Kidney epithelial cell (primary cell): Measurements from ENCODE around the gene GPR152. TPM values are rescaled to one million over a fixed set of nuclear protein-coding genes. Genes with fewer than 3 reads are reported as not detected.
A peak's percentile ranks its signal among the peaks of the same experiment; 100 is the strongest.
"Not testable (repeated sequence)": the region's sequence is repeated elsewhere in the genome, so short reads cannot be mapped to it uniquely, and the experiment has no call there.

Experiments
- DNase-seq: peaks from one replicate; pipeline ENCODE4 v3.0.0-alpha.2; 2010; ENCODE audit warnings: low read depth
- H3K27me3 ChIP-seq: 2 replicates; pipeline ENCODE4 v1.6.0; 2011; ENCODE audit warnings: low read length; ENCODE audit not compliant: control insufficient read depth, insufficient read depth
- H3K36me3 ChIP-seq: 2 replicates; pipeline ENCODE4 v1.5.1; 2011; ENCODE audit warnings: low read length; ENCODE audit not compliant: control insufficient read depth, insufficient read depth
- H3K4me3 ChIP-seq: 2 replicates; pipeline ENCODE4 v1.5.1; 2011; ENCODE audit warnings: low read depth, mild to moderate bottlenecking, control low read depth, low read length
- CTCF ChIP-seq: IDR thresholded peaks from 2 replicates; pipeline ENCODE4 v1.5.1; 2011; ENCODE audit warnings: mild to moderate bottlenecking, moderate library complexity, low read length, control low read depth, inconsistent platforms; ENCODE audit not compliant: insufficient read depth, poor library complexity, severe bottlenecking
- total RNA-seq: library from RNA; depleted of rRNA; stranded (reverse); fragments of >200 nt; gene quantifications from 2 replicates; pipeline ENCODE4 v1.2.3, GENCODE V29; 2015

GPR152 gene
- total RNA-seq, 1 donor from 2014 or later: not detected

- Histone ChIP-seq H3K4me3 (no peak overlapping the region), H3K27me3 (no peaks in the 10 kb centered on the region), H3K36me3 (no peaks in the 10 kb centered on the region)
- no peak for TF ChIP-seq CTCF
- no peak for DNase-seq
These were observed 20.9 kb downstream of the GPR152 start for GRCh38 chr11:67431346-67432249.

GRCh38 chr11:67429722-67430121, 22.8 kb downstream of the GPR152 start:
- no peak for DNase-seq
- TF ChIP-seq CTCF: no peak
- Histone ChIP-seq H3K36me3 (no peaks in the 10 kb centered on the region), H3K27me3 (no peaks in the 10 kb centered on the region), H3K4me3 (no peak overlapping the region)

- H3K36me3 ChIP-seq: no peaks in the 10 kb centered on the region
- no peak for DNase-seq
- peak overlapping the region; percentile 64 for H3K4me3 ChIP-seq
- TF ChIP-seq CTCF: no peak
- no peaks in the 10 kb centered on the region for H3K27me3 ChIP-seq
These were observed 23.4 kb downstream of the GPR152 start for GRCh38 chr11:67429038-67429668.

- no peak for TF ChIP-seq CTCF
- Histone ChIP-seq H3K4me3 (peak within 1 kb of the TSS; percentile 64), H3K27me3 (no peaks in the 10 kb centered on the region), H3K36me3 (no peaks in the 10 kb centered on the region)
- DNase-seq: peak; percentile 79
These were observed 24.2 kb downstream of the GPR152 start, which contains the start of gene RPS6KB2 for GRCh38 chr11:67428052-67429001. RPS6KB2 (plus strand) TSS chr11:67428494; CDS start chr11:67428546, 52 bp downstream.

DNA sequence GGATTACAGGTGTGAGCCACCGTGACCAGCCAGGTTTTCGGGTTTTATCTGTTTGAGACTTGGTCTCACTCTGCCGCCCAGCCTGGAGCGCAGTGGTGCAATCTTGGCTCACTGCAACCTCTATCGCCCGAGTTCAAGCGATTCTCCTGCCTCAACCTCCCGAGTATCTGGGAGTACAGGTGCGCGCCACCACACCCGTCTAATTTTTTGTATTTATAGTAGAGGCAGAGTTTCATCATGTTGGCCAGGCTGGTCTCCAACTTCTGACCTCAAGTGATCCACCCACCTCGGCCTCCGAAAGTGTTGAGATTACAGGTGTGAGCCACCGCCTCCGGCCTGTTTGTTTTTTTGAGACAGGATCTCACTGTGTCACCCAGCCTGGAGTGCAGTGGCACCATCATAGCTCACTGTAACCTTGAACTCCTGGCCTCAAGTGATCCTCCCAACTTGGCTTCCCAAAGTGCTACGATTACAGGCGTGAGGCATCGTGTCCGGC, 25.1 kb downstream of the GPR152 start:
- not testable (repeated sequence) for DNase-seq, H3K27me3 ChIP-seq, H3K36me3 ChIP-seq
- H3K4me3 ChIP-seq: peak overlapping the region; percentile 64
